SHP77 (cell line): ENCODE data around the gene TJAP1.
A peak's percentile ranks its signal among the peaks of the same experiment; 100 is the strongest.
"Not testable (repeated sequence)": the region's sequence is repeated elsewhere in the genome, so short reads cannot be mapped to it uniquely, and the experiment has no call there.

Source experiments
- DNase-seq, 2 experiments: peaks; one replicate each; lab custom pipeline; 2025; lab: John Stamatoyannopoulos, UW

TJAP1 gene

DNA sequence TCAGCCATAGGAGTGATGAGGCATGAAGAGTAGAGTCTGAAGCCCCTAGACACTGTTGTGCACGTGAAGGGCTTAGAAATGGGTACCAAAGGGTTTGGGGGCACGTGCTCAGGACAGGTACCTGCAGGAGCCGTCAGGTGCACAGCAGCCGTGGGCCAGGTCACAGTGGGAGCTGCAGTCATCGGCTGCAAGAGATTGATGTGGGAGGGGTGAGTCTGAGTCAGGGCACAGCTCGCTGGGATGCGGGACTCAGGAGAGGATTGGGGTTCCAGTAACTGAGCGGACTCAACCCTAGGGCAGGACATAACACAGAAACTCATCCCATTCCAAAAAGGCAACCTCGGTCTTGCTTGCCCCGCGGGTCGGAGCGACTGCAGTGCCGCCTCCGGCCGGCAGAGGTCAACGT lies 23.1 kb upstream of the TJAP1 start:
- DNase-seq = peak in 1 of 2 experiments; percentile 73

DNA sequence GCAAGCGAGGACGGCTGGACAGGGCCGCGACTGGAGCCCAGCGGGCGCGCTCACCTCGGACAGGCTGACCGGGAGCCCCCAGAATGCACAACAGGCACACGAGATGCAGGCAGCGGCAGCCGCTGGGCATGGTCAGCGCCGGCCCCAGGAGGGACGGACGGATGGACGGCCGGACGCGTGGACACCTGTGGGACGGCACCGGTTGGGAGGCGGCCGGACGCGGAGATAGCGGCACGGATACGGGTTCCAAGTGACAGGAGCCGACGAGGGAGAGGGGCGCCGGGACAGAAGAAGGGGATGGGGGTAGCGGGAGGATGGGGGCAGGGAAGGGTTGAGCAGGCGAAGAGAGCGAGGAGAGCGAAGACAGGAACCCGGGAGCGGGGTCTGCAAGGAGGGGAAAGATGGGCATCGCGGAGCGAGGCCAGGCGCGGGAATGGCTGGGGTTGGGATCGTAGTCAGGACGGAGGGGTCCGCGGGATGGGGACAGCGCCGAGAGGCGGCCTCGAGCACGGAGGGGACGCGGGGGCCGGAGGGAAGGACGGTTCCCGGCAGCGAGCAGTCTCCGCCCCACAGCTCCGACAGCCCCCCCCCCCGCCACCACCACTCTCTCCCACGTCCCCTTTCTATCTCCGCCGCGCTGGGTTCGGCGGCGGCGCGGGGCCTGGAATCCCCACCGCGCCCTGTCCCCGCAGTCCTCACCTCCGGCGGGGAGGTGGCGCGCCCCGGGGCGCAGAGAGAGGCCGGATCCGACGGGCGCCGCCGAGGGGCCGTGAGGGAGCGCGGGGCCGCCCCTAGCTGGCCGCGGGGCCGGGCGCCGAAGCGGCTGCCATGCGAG lies 22.5 kb upstream of the TJAP1 start:
- DNase-seq = peak in 1 of 2 experiments; percentile 28

DNA sequence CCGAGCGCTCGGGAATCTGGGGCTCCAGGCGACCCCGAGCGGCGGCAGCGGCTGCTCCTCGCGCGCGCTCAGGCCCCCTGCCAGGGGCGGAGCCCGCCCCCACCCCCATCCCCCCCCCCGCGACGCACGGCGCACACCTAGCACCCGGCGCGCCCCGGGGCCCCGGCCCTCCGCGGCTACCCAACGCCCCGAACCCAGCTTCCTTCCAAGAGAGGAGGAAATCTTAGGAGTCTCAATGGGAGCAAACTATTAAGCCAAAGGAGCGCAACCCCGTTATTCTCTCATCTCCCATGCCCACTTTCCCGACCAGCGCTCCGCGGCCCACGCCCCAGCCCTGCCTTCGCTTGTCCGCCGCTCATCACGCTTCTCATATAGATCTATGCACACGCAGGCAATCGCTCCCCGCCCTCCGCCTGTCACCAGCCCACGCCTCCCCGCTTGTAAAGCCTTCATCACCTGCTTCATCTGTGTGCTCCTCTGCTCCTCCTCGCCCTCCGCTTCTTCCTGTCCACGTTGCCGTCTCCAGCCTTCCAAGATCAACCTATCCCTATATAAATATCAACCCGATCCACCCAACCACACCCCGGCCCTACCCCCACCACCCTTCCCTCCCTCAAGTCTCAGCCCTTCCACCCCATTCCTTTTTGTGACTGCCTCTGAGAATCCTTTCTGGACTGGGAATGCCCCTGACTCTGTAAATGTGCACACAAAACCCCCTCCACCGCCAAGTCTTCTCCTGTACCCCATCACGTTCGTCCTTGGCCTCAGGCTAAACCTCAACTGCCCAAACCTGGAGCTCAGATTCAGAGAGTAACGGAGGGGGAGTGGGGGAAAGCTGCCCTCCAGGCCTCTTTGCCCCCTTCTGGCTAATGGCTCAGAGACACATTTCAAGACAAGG lies 21.6 kb upstream of the TJAP1 start, which contains the start of gene DLK2:
DLK2 (minus strand) TSS at position 18 of the 898 bp plus-strand sequence. CDS start 723 bp downstream, outside the sequence.
- no peak for DNase-seq

DNA sequence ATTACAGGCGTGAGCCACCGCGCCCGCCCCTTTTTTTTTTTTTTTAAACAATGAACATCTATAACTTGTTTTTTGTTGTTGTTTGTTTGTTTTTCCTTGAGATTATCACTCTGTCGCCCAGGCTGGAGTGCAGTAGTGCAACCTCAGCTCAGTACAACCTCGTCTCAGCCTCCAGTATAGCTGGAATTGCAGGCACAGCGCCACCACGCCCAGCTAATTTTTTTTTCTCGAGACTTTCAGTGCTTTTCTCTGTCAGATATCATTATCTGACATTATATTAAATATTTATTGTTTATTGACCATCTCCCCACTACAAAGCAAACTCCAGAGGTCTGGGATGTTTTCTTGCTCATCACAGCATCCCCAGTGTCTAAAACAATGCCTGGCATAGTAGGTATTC lies 19.7 kb upstream of the TJAP1 start:
- DNase-seq = no peak

DNA sequence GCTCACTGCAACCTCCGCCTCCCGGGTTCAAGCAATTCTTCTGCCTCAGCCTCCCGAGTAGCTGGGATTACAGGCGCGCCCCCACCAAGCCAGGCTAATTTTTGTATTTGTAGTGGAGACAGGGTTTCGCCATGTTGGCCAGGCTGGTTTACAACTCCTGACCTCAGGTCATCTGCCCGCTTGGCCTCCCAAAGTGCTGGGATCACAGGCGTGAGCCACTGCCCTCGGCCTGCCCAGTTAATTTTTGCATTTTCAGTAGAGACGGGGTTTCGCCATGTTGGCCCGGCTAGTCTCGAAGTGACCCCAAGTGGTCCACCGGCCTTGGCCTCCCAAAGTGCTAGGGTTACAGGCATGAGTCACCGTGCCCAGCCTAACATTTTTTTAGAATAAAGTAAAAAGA lies 19.2 kb upstream of the TJAP1 start:
- DNase-seq = not testable (repeated sequence)

DNA sequence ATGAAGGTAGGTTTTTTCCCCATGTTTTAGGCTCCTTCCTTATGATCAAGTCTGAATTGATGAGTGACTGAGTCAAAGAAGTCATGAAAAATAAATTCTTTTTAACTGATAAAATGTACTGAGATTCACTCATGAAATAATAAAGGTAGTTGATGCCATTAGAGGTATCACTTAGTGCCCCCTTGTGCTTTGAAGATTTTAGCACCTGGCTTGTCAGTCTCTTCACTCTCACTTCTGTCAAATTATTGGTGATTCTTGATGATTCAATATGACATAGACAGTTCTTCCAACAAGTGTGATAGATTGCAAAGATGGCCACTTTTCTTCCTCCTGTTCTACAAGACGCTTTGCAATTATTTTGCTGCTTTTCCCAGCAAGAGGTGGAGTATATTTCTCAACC lies 17.8 kb upstream of the TJAP1 start:
- DNase-seq = no peak

DNA sequence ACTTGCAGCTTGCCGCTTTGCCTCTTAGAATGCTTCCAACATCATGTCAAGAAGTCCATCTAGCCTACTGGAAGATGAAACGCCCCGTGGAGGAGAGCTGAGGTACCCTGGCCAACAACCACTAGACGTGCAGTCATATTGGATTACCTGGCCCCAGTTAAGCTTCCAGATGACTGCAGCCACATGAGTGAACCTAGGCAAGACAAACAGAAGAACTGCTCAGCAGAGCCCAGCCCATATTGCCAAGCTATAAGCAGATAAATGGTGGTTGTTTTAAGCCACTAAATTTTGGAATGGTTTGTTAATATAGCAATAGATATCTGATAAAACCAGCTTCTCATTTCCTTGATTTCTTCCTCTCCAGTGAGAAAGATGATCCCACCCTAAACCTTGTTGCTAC lies 17.3 kb upstream of the TJAP1 start:
- no peak for DNase-seq

DNA sequence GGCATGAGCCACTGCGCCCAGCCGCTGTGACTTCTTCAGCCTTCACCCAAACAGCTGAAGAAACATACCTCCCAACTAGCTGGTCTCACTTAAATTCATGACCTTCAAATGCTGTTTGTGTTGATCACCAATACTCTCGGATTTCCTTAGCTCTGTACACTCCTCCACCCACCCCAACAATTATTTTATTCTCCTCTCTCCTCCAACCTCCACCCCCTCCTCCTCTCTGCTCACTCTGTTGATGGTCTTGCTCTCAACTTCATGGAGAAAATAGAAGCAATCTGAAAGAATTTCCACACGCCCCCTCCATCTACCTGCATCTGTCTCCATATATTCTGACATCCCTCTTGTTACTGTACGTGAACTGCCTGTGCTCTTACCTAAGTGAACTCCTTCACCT lies 15.4 kb upstream of the TJAP1 start:
- no peak for DNase-seq

DNA sequence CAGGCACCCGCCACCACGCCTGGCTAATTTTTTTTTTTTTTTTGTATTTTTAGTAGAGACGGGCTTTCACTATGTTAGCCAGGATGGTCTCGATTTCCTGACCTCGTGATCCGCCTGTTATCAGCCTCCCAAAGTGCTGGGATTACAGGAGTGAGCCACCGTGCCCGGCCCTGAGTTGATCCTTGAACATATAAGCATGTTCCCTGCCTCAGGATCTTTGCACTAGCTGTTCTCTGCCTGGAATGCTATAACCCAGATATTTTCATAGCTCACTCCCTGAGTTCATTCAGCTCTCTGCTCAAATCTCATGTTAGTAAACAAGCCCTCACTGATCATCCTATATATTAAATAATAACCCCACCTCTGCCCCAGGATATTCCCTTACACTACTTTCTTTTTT lies 13.0 kb upstream of the TJAP1 start:
- no peak for DNase-seq

DNA sequence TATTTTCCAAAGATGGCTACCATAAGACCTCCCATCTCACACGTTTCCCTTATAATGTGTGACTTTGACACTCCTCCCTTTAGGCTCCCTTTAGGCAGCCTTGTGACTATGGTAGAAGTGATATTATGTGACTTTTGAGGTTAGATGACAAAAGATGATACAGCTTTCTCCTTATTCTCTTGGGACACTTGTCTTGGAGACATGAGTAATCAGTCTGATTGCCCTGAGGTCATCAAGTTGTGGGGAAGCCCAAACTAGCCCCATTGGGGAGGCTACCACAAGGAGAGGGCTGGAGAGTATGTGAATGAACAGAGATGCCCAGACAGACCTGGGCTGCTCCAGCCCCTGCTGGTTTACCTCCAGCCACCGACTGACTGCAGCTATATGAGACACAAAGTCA lies 11.4 kb upstream of the TJAP1 start:
- no peak for DNase-seq

DNA sequence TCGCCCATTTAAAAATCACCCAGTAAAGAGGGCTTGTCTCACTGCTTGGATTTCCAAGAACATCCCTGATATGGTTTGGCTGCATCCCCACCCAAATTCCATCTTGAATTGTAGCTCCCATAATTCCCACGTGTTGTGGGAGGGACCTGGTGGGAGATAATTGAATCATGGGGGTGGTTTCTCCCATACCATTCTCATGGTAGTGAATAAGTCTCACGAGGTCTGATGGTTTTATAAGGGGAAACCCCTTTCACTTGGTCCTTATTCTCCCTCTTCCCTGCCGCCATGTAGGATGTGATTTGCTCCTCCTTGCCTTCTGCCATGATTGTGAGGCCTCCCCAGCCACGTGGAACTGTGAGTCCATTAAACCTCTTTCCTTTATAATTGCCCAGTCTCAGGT lies 10.1 kb upstream of the TJAP1 start:
- not testable (repeated sequence) for DNase-seq

DNA sequence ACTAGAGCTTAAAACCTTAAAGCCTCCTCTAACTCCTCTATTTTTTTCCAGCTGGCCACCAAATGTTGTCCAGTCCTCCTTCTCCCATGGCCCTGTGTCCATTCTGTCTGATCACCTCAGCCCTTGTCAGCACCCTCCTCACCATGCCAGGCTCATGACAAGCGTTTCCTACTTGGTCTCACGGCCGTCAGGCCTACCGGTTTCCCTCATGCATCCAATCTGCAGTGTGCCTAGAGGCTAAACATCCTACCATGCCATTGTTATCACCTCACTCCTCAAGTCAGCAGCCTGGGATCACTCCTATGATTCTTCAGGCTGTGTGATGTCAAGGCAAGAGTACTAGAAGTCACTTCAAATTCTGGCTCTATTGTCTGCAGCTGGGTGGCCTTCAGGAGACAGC lies 9.6 kb upstream of the TJAP1 start:
- DNase-seq = no peak

DNA sequence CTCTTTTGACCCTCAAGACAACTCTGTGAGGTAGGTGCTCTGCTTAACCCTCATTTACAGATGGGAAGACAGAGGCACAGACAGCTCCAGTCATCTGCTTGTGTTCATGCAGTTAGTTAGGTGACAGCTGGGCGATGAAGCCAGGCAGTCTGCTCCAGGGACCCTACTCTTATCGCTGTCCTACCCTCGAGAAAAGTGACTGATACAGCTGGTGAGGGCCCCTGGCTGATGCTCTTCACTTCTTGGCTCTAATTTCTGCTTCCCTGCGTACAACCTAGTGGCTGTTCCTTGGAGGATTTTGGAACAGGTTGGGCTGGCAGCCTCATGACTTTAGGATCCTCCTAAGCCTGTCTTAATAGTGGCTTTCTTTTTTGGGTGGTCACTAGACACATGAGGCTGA lies 9.1 kb upstream of the TJAP1 start:
- no peak for DNase-seq

DNA sequence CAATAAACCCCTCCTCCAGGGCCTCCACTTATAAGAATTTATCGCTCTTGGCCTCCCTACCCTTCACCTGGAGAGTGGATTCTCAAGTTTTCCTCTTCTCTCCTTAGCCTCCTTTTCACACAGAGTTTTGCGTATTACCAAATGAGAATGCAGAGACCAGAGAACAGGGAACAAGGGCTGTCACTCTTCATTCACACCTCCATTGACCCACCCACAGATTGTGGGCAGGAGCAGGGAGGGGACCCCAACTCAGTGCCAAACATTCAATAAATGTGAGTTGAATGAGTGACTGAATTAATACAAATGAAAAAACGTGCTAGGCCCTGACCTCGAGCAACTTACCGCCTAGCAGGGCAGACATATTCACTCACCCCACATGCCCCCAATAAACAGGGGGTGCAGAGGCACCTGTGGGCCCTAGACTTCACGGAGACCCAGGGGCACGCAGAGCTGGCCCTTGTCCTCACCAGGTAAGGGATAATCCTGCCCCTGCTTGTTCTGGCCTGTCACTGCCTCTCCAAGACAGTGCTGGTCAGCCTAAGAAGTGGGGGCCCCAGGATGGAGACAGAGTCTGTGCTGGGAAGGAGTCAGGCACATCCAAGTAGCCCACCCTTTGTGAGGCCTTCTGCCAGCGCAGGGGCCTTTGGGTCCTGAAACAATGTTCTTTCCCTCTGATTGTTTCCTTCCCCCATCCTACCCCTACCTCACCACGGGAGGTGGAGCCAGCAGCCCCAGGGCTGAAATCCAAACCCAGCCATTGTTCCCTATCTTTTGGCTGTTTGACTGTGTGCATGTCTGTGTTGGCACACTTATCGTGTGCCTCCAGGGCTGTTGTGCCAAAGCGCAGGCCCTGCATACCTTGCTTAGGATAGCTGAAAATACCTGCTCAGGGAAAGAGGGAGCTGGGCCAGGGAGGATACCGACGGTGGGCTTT lies 8.4 kb upstream of the TJAP1 start:
- no peak for DNase-seq

DNA sequence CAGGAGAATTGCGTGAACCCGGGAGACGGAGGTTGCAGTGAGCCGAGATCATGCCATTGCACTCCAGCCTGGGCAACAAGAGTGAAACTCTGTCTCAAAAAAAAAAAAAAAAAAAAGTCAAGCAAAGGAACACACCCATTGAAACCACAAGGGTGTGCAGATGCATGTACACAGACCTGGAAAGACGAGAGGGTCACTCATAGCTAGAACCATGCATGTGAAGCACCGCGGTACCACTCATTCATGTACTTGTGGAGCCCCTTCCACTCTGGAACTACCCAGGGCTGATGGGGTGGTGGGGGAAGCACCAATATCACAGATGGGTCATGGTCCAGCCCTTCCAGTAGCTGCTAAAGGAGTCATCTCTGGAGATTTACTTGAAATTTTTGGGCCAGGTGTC lies 7.4 kb upstream of the TJAP1 start:
- no peak for DNase-seq

DNA sequence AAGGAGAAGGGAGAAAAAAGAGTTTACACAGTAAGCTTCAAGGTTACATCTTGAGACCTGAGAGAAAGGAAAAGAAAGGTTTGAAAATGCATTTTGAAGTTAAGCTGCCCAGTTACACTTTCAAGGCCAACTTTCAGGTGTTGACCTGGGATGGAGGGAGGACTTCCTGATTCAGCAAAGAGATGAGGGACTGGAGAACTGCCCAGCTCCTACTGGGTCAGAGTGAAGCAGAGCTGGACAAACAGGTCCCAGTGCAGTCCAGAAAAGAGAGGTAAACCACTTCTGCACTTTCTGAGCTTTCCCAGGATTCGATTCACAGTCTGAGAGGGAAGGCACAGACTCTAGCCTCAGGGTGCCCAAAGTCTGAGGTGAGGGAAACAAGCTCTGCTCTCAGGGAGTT lies 6.0 kb upstream of the TJAP1 start:
- no peak for DNase-seq

DNA sequence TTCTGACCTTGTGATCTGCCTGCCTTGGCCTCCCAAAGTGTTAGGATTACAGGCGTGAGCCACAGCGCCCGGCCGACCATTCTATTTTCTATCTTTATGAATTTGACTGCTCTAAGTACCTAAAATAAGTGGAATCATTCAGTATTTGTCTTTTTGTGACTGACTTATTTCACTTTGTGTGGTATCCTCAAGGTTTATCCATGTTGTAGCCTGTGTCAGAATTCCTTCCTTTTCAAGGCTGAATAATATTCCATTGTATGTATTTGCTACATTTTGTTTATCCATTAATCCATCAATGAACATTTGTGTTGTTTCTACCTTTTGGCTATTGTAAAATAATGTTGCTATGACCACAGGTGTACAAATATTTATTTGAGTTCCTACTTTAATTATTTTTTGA lies 4.9 kb upstream of the TJAP1 start:
- no peak for DNase-seq

DNA sequence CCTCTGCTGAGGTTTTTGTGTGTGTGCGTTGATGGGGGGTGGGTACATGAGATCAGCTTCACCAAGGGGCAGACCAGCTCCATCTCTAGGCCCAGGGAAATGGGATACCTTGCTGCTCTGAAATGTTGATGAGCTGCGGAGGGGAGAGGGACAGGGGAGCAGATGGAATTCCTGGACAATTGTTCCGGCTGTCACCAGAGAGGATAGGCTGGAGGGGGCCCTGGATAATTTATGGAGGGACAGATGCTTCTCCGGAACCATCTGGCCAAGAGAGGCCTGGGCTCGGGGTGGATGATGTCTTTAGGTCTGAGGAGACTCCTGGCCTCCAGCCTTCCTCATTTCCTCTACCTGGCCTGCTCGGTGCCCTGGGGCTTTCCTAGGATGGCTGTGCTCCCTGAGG lies 1.9 kb upstream of the TJAP1 start:
- peak in 1 of 2 experiments; percentile 15 for DNase-seq

DNA sequence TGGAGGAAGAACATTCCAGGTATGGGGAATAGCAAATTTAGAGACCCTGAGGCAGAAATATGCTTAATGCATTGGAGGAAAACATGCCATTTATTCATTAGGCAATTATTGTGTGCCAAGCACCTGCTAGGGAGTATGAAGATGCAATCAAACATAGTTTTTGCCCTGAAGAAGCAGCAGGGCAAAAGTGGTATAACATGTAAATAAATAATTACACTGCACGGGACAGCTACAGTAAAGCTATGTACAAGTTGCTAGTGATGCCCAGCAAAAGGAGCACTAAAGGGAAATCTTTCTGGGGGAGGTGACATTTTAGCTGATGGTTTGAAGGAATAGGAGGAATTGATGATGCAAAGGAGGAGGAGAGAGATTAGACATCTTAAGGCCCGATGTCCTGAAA lies 624 bp upstream of the TJAP1 start:
- no peak for DNase-seq

DNA sequence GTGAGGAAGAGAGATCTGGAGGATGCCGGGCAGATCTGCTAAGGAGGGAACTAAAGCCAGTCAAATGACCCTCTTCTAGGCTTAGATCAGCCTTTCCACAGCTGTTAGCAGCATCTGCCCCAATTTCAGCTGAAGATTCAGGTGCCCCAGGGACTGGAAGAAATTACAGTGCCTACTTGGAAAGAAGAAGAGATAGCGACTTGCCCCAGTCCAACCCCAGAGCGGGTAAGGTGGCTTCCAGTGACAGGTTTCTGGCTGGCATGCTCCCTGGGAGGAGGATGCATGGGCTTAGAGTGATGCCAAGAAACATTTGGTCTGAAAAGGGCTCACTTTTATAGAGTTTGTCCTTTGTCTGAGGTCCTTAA lies 620 bp downstream of the TJAP1 start:
- no peak for DNase-seq

DNA sequence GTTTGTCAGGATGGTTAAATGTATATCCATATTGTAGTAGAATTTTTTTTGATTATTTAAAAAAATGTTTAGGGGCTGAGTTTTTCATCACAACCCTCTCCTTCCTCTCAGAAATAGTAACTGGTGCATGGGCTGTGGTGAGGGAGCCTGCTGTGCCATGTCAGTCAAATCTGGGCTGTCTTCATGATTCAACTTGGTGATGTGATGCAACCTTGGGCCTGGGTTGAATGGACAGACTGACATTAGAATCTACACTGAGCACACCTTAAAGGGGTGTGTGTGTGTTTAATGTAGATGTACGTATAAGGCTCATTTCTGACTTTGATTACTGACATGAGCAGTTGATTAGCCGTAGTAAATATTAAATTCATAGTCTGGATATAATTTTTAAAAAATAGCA lies 3.7 kb downstream of the TJAP1 start:
- no peak for DNase-seq

DNA sequence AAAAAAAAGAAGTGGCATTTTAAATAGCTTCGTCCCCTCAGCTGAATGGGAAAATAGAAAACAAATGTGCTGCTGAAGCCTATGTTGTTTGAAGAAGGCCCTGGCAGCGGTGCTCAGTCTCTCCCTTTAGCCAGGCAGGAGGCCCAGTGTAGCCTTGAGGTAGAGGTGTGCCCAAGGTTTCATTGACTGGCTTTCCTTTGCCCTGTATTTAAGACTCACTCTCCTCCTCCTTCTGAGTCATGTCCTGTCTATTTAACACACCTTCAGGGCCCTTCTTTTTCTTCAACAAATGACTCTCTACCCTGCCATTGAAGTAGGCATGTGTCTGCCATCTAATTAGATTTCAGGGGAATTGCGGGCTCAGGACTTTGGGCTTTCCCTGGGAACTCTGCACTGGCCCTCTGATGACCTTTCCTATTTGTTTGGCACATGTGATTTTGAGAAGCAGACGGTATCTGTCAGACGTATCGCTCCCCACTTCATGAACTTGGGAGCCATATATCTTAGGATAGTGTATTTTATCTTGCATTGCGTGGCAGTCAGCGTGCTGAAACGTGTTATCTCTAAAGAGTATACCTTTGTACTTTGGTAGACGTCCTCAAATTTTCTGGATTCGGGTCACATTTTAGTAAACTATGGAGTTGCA lies 4.3 kb downstream of the TJAP1 start:
- DNase-seq = no peak
